Stomach (tissue), 19 donors: ENCODE measurements around the gene PPP3CA. TPM values are rescaled to one million over a fixed set of nuclear protein-coding genes. Genes with fewer than 3 reads are reported as not detected.

Experiments
- DNase-seq, 2 donors: peaks; one replicate each; pipeline versions ENCODE4 v3.0.0 to v3.0.0-alpha.2; 2013 to 2019
- H3K27ac ChIP-seq, 5 donors: fragments of 200-600 bp in 4 of 5; sonication (generic) in 4 of 5; one replicate each; pipeline ENCODE4 v1.5.1; 2013 to 2019; ENCODE audit warnings: mild to moderate bottlenecking in 1 of 5, moderate library complexity in 1 of 5
- H3K27me3 ChIP-seq, 3 donors: fragments of 200-600 bp; sonication (generic); one replicate each; pipeline ENCODE4 v1.5.1; 2017 to 2019; ENCODE audit warnings: mixed run types in 1 of 3
- H3K36me3 ChIP-seq, 4 donors: fragments of 200-600 bp; sonication (generic); 1 replicate in 3 of 4; 2 replicates in 1 of 4; pipeline ENCODE4 v1.5.1; 2016 to 2019
- H3K4me1 ChIP-seq, 4 donors: fragments of 200-600 bp; sonication (generic); one replicate each; pipeline ENCODE4 v1.5.1; 2016 to 2019
- H3K4me3 ChIP-seq, 4 donors: fragments of 200-600 bp; sonication (generic) in 3 of 4; one replicate each; pipeline ENCODE4 v1.5.1; 2016 to 2019; ENCODE audit warnings: mild to moderate bottlenecking in 1 of 4
- H3K9me3 ChIP-seq, 4 donors: fragments of 200-600 bp; sonication (generic); one replicate each; pipeline ENCODE4 v1.5.1; 2016 to 2019
- CTCF ChIP-seq, 7 experiments: fragments of 450-650 bp in 4 of 7; fragments of 200-600 bp in 3 of 7; sonication (generic) in 3 of 7; IDR thresholded peaks; one replicate each; pipeline ENCODE4 v1.5.1; 2016 to 2019; ENCODE audit warnings: antibody characterized with exemption in 7 of 7, control low read depth in 2 of 7, mild to moderate bottlenecking in 1 of 7
- EP300 ChIP-seq: sonication (generic); formaldehyde crosslinking; IDR thresholded peaks from one replicate; pipeline ENCODE4 v1.6.1; 2017; ENCODE audit warnings: antibody characterized with exemption
- POLR2A ChIP-seq, 4 donors: fragments of 450-650 bp; IDR thresholded peaks; one replicate each; pipeline ENCODE4 v1.6.1; 2016; ENCODE audit warnings: antibody characterized with exemption in 4 of 4, control low read depth in 2 of 4, mild to moderate bottlenecking in 1 of 4, moderate library complexity in 1 of 4
- POLR2AphosphoS5 ChIP-seq, 3 donors: sonication (generic); formaldehyde crosslinking; IDR thresholded peaks; one replicate each; pipeline ENCODE4 v1.6.1; 2016; ENCODE audit warnings: antibody characterized with exemption in 3 of 3
- WGBS, 5 donors: extraction: QIAGEN DNeasy Blood & Tissue Kit in 3 of 5; methylation state at CpG; one replicate each; pipeline versions ENCODE4 v1.1.5 to v1.1.7; 2013 to 2018; 5-methylcytosine and 5-hydroxymethylcytosine counted together
- intact Hi-C: fragments of 100-400 bp; cut with DNase I; formaldehyde crosslinking; loops from one replicate; pipeline ENCODE4 v1.15.1; 2023; ENCODE audit warnings: low total_unique reads
- long read RNA-seq, 10 donors: transcript quantifications; one replicate each; lab custom pipeline, GENCODE V29; 2026
- polyA plus RNA-seq, 3 donors: library from polyadenylated mRNA; stranded (reverse); fragments of 200-250 nt; gene quantifications; one replicate each; pipeline ENCODE4 v1.2.3, GENCODE V29; 2013
- total RNA-seq, 5 donors: library from RNA; depleted of rRNA; stranded (reverse); fragments of >200 nt; gene quantifications; one replicate each; pipeline versions ENCODE4 v1.1.0 to v1.2.3, GENCODE V29; 2014 to 2016
- donor health status: healthy with polysubstance abuse.
- donor health status: Bipolar disorder and iron deficiency.
- donor health status: healthy.

Gene PPP3CA
- 10 to 100 TPM; 14.7 to 62.4 (median 30.9) TPM for total RNA-seq
- polyA plus RNA-seq = 10 to 100 TPM in 2 of 3 donors, 1 to 10 TPM in 1; 8.9 to 16.0 (median 13.2) TPM
- long read RNA-seq, donor 1, partial matches to known transcripts = 5 of 7 reads
- long read RNA-seq, donor 1, other reads (novel, unspliced or antisense) = 0 of 7 reads
- long read RNA-seq, donor 2, transcript PPP3CA-202 (13 exons, 3,604 nt) = major isoform, 6 of 84 reads
- long read RNA-seq, donor 2, partial matches to known transcripts = 78 of 84 reads
- long read RNA-seq, donor 2, other reads (novel, unspliced or antisense) = 0 of 84 reads
- long read RNA-seq, donor 3, partial matches to known transcripts = 24 of 25 reads
- long read RNA-seq, donor 3, other reads (novel, unspliced or antisense) = 0 of 25 reads
- long read RNA-seq, donor 4 = 0 reads
- long read RNA-seq, donor 5, transcript PPP3CA-202 (13 exons, 3,604 nt) = major isoform, 5 of 10 reads
- long read RNA-seq, donor 5, partial matches to known transcripts = 5 of 10 reads
- long read RNA-seq, donor 5, other reads (novel, unspliced or antisense) = 0 of 10 reads
- long read RNA-seq, donor 6, full-length matches to known transcripts = 7 of 12 reads
- long read RNA-seq, donor 6, partial matches to known transcripts = 5 of 12 reads
- long read RNA-seq, donor 6, other reads (novel, unspliced or antisense) = 0 of 12 reads
- long read RNA-seq, donor 7, partial matches to known transcripts = 0 of 2 reads
- long read RNA-seq, donor 7, other reads (novel, unspliced or antisense) = 0 of 2 reads
- long read RNA-seq, donor 8, partial matches to known transcripts = 52 of 54 reads
- long read RNA-seq, donor 8, other reads (novel, unspliced or antisense) = 0 of 54 reads
- long read RNA-seq, donor 9, partial matches to known transcripts = 0 of 1 reads
- long read RNA-seq, donor 9, other reads (novel, unspliced or antisense) = 0 of 1 reads
- long read RNA-seq, donor 10, partial matches to known transcripts = 21 of 21 reads
- long read RNA-seq, donor 10, other reads (novel, unspliced or antisense) = 0 of 21 reads

GRCh38 chr4:101347267-101347556, at the start of gene PPP3CA:
PPP3CA (minus strand) TSS chr4:101347526.
- intact Hi-C loops = loop anchor here (10.0 kb wide), 1 partner anchor 152 kb away; no protein-coding TSS in a partner anchor
- Histone ChIP-seq H3K9me3 (no peaks in the 10 kb centered on the region), H3K4me3 (peak within 1 kb of the TSS; percentile 83 to 92 (median 87))

DNA sequence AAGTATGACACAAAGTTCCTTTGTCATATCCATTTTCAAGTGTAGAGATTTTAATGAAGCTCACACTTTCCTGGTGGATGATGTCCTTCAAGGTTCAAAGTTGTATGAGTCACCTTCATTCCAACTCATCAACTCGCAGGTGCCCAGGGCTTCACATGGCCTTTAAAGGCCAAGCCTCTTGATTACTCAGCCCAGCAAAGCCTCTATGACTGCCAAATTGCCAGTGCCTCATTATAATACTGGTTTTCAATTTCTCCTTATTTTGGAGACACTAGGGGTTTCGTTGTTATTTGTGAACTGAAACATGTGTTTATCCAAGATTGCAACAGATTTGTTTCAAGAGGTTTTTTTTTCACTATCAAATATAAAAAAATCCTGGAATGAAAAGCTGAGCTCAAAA, 45.9 kb upstream of the PPP3CA start:
- H3K9me3 ChIP-seq = no peaks in the 10 kb centered on the region
- H3K27ac ChIP-seq = no peak overlapping the region
- no peaks in the 10 kb centered on the region for H3K27me3 ChIP-seq
- H3K4me3 ChIP-seq = no peak overlapping the region
- WGBS, 5 donors = 34 to 48% (median 41%) methylated on average over 2 of the region's 2 CpGs
- H3K36me3 ChIP-seq = no peaks in the 10 kb centered on the region
- no peak for DNase-seq
- intact Hi-C loops = no loop called here
- no peak for TF ChIP-seq POLR2AphosphoS5 (IDR thresholded peaks at IDR 0.05)
- no peak for TF ChIP-seq POLR2A (IDR thresholded peaks at IDR 0.05)
- TF ChIP-seq CTCF (IDR thresholded peaks at IDR 0.05) = no peak
- no peak for TF ChIP-seq EP300
- H3K4me1 ChIP-seq = no peaks in the 10 kb centered on the region

More at GRCh38 chr4:101347267-101347556, at the start of gene PPP3CA:
- 0 to 1% (median 1%) methylated on average over 25 to 39 of the region's 41 CpGs for WGBS, 5 donors
- TF ChIP-seq POLR2A (IDR thresholded peaks at IDR 0.05) = no peak
- TF ChIP-seq CTCF (IDR thresholded peaks at IDR 0.05) = no peak
- TF ChIP-seq POLR2AphosphoS5 (IDR thresholded peaks at IDR 0.05) = peak in 1 of 3 donors; percentile 27
- H3K27ac ChIP-seq = peak within 1 kb of the TSS; percentile 95 to 98 (median 97)
- H3K36me3 ChIP-seq = no peaks in the 10 kb centered on the region
- peaks cover 12 to 49% (median 42%) of the 10 kb centered on the region in 4 donors for H3K4me1 ChIP-seq
- H3K27me3 ChIP-seq = no peaks in the 10 kb centered on the region
- DNase-seq = no peak

- Histone ChIP-seq H3K9me3 (no peaks in the 10 kb centered on the region), H3K27ac (no peak overlapping the region), H3K4me1 (no peaks in the 10 kb centered on the region), H3K4me3 (no peak overlapping the region), H3K27me3 (no peaks in the 10 kb centered on the region), H3K36me3 (no peaks in the 10 kb centered on the region)
- TF ChIP-seq POLR2AphosphoS5 (IDR thresholded peaks at IDR 0.05) (no peak), EP300 (no peak), POLR2A (IDR thresholded peaks at IDR 0.05) (no peak), CTCF (IDR thresholded peaks at IDR 0.05) (no peak)
- no peak for DNase-seq
- 91 to 94% (median 92%) methylated on average over 5 of the region's 5 CpGs for WGBS, 5 donors
- intact Hi-C loops = no loop called here
These were observed 23.4 kb upstream of the PPP3CA start for GRCh38 chr4:101370663-101371210.

- 65 to 79% (median 76%) methylated on average over 1 of the region's 1 CpG for WGBS, 5 donors
- TF ChIP-seq CTCF (IDR thresholded peaks at IDR 0.05) (no peak), EP300 (no peak), POLR2AphosphoS5 (IDR thresholded peaks at IDR 0.05) (no peak), POLR2A (IDR thresholded peaks at IDR 0.05) (no peak)
- H3K4me1 ChIP-seq = no peaks in the 10 kb centered on the region
- H3K4me3 ChIP-seq = no peak overlapping the region
- no peaks in the 10 kb centered on the region for H3K36me3 ChIP-seq
- no peaks in the 10 kb centered on the region for H3K9me3 ChIP-seq
- no peak overlapping the region for H3K27ac ChIP-seq
- intact Hi-C loops = no loop called here
- H3K27me3 ChIP-seq = no peaks in the 10 kb centered on the region
- DNase-seq = no peak
These were observed 19.9 kb upstream of the PPP3CA start for GRCh38 chr4:101367201-101367600.
